HCT116 (cell line): ENCODE data around the gene GPATCH8. TPM values are rescaled to one million over a fixed set of nuclear protein-coding genes. Genes with fewer than 3 reads are reported as not detected.

Experiments
- ATAC-seq: fragments of 200-7000 bp; cut with Tn5 transposase; 2 replicates; pipeline ENCODE4 v1.9.1; 2020; ENCODE audit warnings: mild to moderate bottlenecking, moderate library complexity
- BruUV-seq: library from RNA; stranded (reverse); fragments of 400-500 nt; replicated peaks from 2 replicates; lab custom pipeline; 2021; lab: Mats Ljungman, UMichigan
- CTCF ChIA-PET: fragments of 300-600 bp; sonication (Branson Sonifier 250); formaldehyde crosslinking; loops from one replicate; lab custom pipeline; 2021; ENCODE audit warnings: antibody characterized with exemption; lab: Charles Lee
- POLR2A ChIA-PET: fragments of 300-600, 350-600 bp; sonication (Branson Sonifier 250); formaldehyde crosslinking; loops from one replicate; lab custom pipeline; 2021; ENCODE audit warnings: antibody characterized with exemption; lab: Charles Lee
- RAD21 ChIA-PET, 2 experiments: fragments of 300-600 bp; sonication (Branson Sonifier 250); formaldehyde crosslinking; loops; one replicate each; lab custom pipeline; 2023; ENCODE audit warnings: low total read pairs in 2 of 2; ENCODE audit not compliant: uncharacterized antibody in 2 of 2, unreplicated experiment in 2 of 2, low non-redundant PET in 1 of 2; lab: Charles Lee
- DNase-seq: peaks from one replicate; pipeline ENCODE4 v3.0.0-alpha.2; 2010; ENCODE audit warnings: low read depth, low spot score
- H2AFZ ChIP-seq: fragments of 200-600 bp; shearing (Covaris generic), sonication (generic); 2 replicates; pipeline ENCODE4 v1.6.1; 2017; ENCODE audit warnings: low read depth, mixed run types, mixed read lengths, antibody characterized with exemption, low read length; ENCODE audit not compliant: poor library complexity, severe bottlenecking
- H3K27ac ChIP-seq: 2 replicates; pipeline ENCODE4 v1.5.1; 2012; ENCODE audit warnings: low read depth, low read length
- H3K27me3 ChIP-seq: fragments of 200-600 bp; sonication (generic); 2 replicates; pipeline ENCODE4 v1.6.1; 2016; ENCODE audit warnings: mixed run types, low read length, mixed read lengths; ENCODE audit not compliant: insufficient read depth
- H3K36me3 ChIP-seq, 2 experiments: fragments of 200-500 bp in 1 of 2; fragments of 200-600 bp in 1 of 2; sonication (Bioruptor generic) in 1 of 2; sonication (generic) in 1 of 2; 2 replicates each; pipeline versions ENCODE4 v1.5.1 to v1.6.1; 2014 to 2016; ENCODE audit warnings: low read length in 2 of 2, inconsistent platforms in 1 of 2, mixed read lengths in 1 of 2, mixed run types in 1 of 2; ENCODE audit not compliant: insufficient read depth in 2 of 2, control insufficient read depth in 1 of 2
- H3K4me1 ChIP-seq, 2 experiments: fragments of 200-600 bp in 1 of 2; sonication (generic) in 1 of 2; 2 replicates each; pipeline versions ENCODE4 v1.5.1 to v1.6.1; 2012 to 2017; ENCODE audit warnings: low read length in 2 of 2, inconsistent platforms in 1 of 2, mild to moderate bottlenecking in 1 of 2, mixed read lengths in 1 of 2, mixed run types in 1 of 2, moderate library complexity in 1 of 2; ENCODE audit not compliant: insufficient read depth in 2 of 2, control insufficient read depth in 1 of 2
- H3K4me2 ChIP-seq: fragments of 200-600 bp; sonication (generic); 2 replicates; pipeline ENCODE4 v1.6.1; 2017; ENCODE audit warnings: mixed run types, low read length, mixed read lengths
- H3K4me3 ChIP-seq, 2 experiments: fragments of 200-600 bp in 1 of 2; sonication (generic) in 1 of 2; replicated peaks in 1 of 2; 2 replicates each; pipeline ENCODE4 v1.5.1; 2011 to 2016; ENCODE audit warnings: low read length in 2 of 2, control low read depth in 1 of 2, low read depth in 1 of 2, mild to moderate bottlenecking in 1 of 2, mixed read lengths in 1 of 2, mixed run types in 1 of 2
- H3K79me2 ChIP-seq: fragments of 200-600 bp; sonication (generic); 2 replicates; pipeline ENCODE4 v1.6.1; 2017; ENCODE audit warnings: mild to moderate bottlenecking, mixed run types, low read length, moderate library complexity, mixed read lengths; ENCODE audit not compliant: insufficient read depth
- H3K9ac ChIP-seq: fragments of 200-600 bp; sonication (generic); 2 replicates; pipeline ENCODE4 v1.6.1; 2016; ENCODE audit warnings: low read length, mixed read lengths
- H3K9me2 ChIP-seq: fragments of 200-600 bp; sonication (generic), shearing (Covaris generic); 2 replicates; pipeline ENCODE4 v1.6.1; 2017; ENCODE audit warnings: mixed run types, mild to moderate bottlenecking, moderate library complexity; ENCODE audit not compliant: insufficient read depth
- H3K9me3 ChIP-seq, 2 experiments: fragments of 200-500 bp in 1 of 2; fragments of 200-600 bp in 1 of 2; sonication (Bioruptor generic) in 1 of 2; sonication (generic) in 1 of 2; 2 replicates each; pipeline ENCODE4 v1.6.1; 2014 to 2017; ENCODE audit warnings: low read length in 2 of 2, mixed read lengths in 2 of 2, inconsistent platforms in 1 of 2, low read depth in 1 of 2, mild to moderate bottlenecking in 1 of 2, mixed run types in 1 of 2, moderate library complexity in 1 of 2; ENCODE audit not compliant: control insufficient read depth in 1 of 2, insufficient read depth in 1 of 2
- H4K20me1 ChIP-seq: fragments of 200-600 bp; sonication (generic), shearing (Covaris generic); 2 replicates; pipeline ENCODE4 v1.6.1; 2017; ENCODE audit warnings: mixed run types, mild to moderate bottlenecking, moderate library complexity; ENCODE audit not compliant: insufficient read depth
- CTCF ChIP-seq, 3 experiments: fragments of 200-600 bp in 1 of 3; sonication (generic) in 1 of 3; IDR thresholded peaks in 2 of 3; conservative IDR thresholded peaks in 1 of 3; 2 replicates each; pipeline ENCODE4 v1.5.1; 2012 to 2017; ENCODE audit warnings: low read depth in 2 of 3, low read length in 2 of 3, antibody characterized with exemption in 1 of 3, borderline replicate concordance in 1 of 3, control low read depth in 1 of 3, mild to moderate bottlenecking in 1 of 3, mixed read lengths in 1 of 3, mixed run types in 1 of 3, moderate library complexity in 1 of 3; ENCODE audit not compliant: insufficient read depth in 1 of 3
- EGR1 ChIP-seq: IDR thresholded peaks from 2 replicates; pipeline ENCODE4 v1.6.1; 2012; ENCODE audit warnings: low read depth
- ELF1 ChIP-seq: IDR thresholded peaks from 2 replicates; pipeline ENCODE4 v1.6.1; 2012; ENCODE audit warnings: low read depth, borderline replicate concordance
- EZH2 ChIP-seq: fragments of 200-600 bp; sonication (generic); IDR thresholded peaks from 2 replicates; pipeline ENCODE4 v1.6.1; 2017; ENCODE audit warnings: antibody characterized with exemption, mixed run types
- FOSL1 ChIP-seq: IDR thresholded peaks from 2 replicates; pipeline ENCODE4 v1.6.1; 2012; ENCODE audit warnings: low read depth
- JUND ChIP-seq: IDR thresholded peaks from 2 replicates; pipeline ENCODE4 v1.6.1; 2012
- POLR2AphosphoS5 ChIP-seq: IDR thresholded peaks from 2 replicates; pipeline ENCODE4 v1.6.1; 2011; ENCODE audit warnings: mild to moderate bottlenecking, low read depth, low read length, moderate library complexity
- RAD21 ChIP-seq: IDR thresholded peaks from 2 replicates; pipeline ENCODE4 v1.6.1; 2012; ENCODE audit warnings: low read depth, mild to moderate bottlenecking
- REST ChIP-seq: IDR thresholded peaks from 2 replicates; pipeline ENCODE4 v1.6.1; 2012; ENCODE audit warnings: low read depth
- SIN3A ChIP-seq: IDR thresholded peaks from 2 replicates; pipeline ENCODE4 v1.6.1; 2012; ENCODE audit warnings: low read depth
- SRF ChIP-seq: IDR thresholded peaks from 2 replicates; pipeline ENCODE4 v1.6.1; 2012; ENCODE audit warnings: low read depth
- TCF7L2 ChIP-seq: IDR thresholded peaks from 2 replicates; pipeline ENCODE4 v1.7.0; 2011; ENCODE audit warnings: borderline replicate concordance, inconsistent platforms; ENCODE audit not compliant: insufficient read depth, insufficient read length; ENCODE audit errors: extremely low read depth
- ZFX ChIP-seq: fragments of 450-650 bp; IDR thresholded peaks from 2 replicates; pipeline ENCODE4 v1.6.1; 2017
- intact Hi-C: fragments of 100-400 bp; cut with micrococcal nuclease; formaldehyde crosslinking; loops from 2 replicates; pipeline ENCODE4 v1.10.0; 2022
- total RNA-seq: library from RNA; stranded (reverse); gene quantifications from one replicate; pipeline ENCODE4 v1.2.1, GENCODE V29; 2021; ENCODE audit not compliant: unreplicated experiment
- TF ChIP-seq, protein P1 (sequence below): IDR thresholded peaks from 2 replicates; pipeline ENCODE4 v1.6.1; 2012

The GPATCH8 gene
- total RNA-seq, 1 experiment from 2014 or later, result 28.7 TPM

GRCh38 chr17:44489581-44489980, 13.6 kb downstream of the GPATCH8 start:
- H3K4me2 ChIP-seq, result no peak overlapping the region
- H3K9ac ChIP-seq, result no peak overlapping the region
- CTCF ChIA-PET, result no interaction called here
- TF ChIP-seq EGR1, result no peak
- TF ChIP-seq CTCF (IDR thresholded peaks at IDR 0.05 in 2 of 3, conservative IDR thresholded peaks at IDR 0.05 in 1 of 3; ENCODE audit: borderline replicate concordance in 1 of 3, insufficient read depth in 1 of 3, low read depth in 2 of 3, low read length in 2 of 3), result no peak
- no peak for TF ChIP-seq EZH2
- no peak for TF ChIP-seq FOSL1
- no peak for TF ChIP-seq JUND
- TF ChIP-seq ZFX, result no peak
- TF ChIP-seq SIN3A, result no peak
- no peak for TF ChIP-seq ELF1
- TF ChIP-seq RAD21, result no peak
- no peak for TF ChIP-seq SRF
- TF ChIP-seq TCF7L2, result no peak
- no peak for TF ChIP-seq REST
- TF ChIP-seq, protein P1, sequence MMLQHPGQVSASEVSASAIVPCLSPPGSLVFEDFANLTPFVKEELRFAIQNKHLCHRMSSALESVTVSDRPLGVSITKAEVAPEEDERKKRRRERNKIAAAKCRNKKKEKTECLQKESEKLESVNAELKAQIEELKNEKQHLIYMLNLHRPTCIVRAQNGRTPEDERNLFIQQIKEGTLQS, result no peak
- no peak for TF ChIP-seq POLR2AphosphoS5
- TF ChIP-seq, all 23 proteins: peak for 0
- intact Hi-C loops, result no loop called here
- H3K36me3 ChIP-seq, result no peaks in the 10 kb centered on the region
- H3K4me3 ChIP-seq, result no peak overlapping the region
- no peak for DNase-seq
- H3K79me2 ChIP-seq, result peaks cover 98% of the 10 kb centered on the region
- BruUV-seq, result no TSS peak
- H3K9me2 ChIP-seq, result no peaks in the 10 kb centered on the region
- H3K9me3 ChIP-seq, result no peaks in the 10 kb centered on the region
- ChIA-PET POLR2A (interaction anchor here (0.9 kb wide), 1 partner anchor 14 kb away, joined by 3 read pairs; the partner anchor contains the start of gene GPATCH8), RAD21 (no interaction called here)
- no peaks in the 10 kb centered on the region for H3K27me3 ChIP-seq
- H3K4me1 ChIP-seq, result no peaks in the 10 kb centered on the region
- no peak for ATAC-seq
- H4K20me1 ChIP-seq, result peaks cover 19% of the 10 kb centered on the region; the same call in 1 of the 2 replicates
- H3K27ac ChIP-seq, result no peak overlapping the region
- no peak overlapping the region for H2AFZ ChIP-seq
